MM.1S (cell line): ENCODE results near the gene ABTB2.

ENCODE experiments used
- DNase-seq: peaks from one replicate; pipeline ENCODE4 v3.0.0-alpha.2; 2015
- H2AFZ ChIP-seq: fragments of 300-600 bp; sonication (generic); 2 replicates; pipeline ENCODE4 v1.6.0; 2016; ENCODE audit warnings: antibody characterized with exemption, low read length
- H3F3A ChIP-seq: fragments of 300-600 bp; sonication (generic); 2 replicates; pipeline ENCODE4 v1.6.1; 2016; ENCODE audit warnings: mild to moderate bottlenecking, antibody characterized with exemption, low read length, moderate library complexity, mixed read lengths; ENCODE audit not compliant: insufficient read depth
- H3K27ac ChIP-seq: fragments of 300-600 bp; sonication (generic); 2 replicates; pipeline ENCODE4 v1.5.1; 2016; ENCODE audit warnings: mild to moderate bottlenecking, low read length
- H3K27me3 ChIP-seq: fragments of 300-600 bp; sonication (generic); replicated peaks from 2 replicates; pipeline ENCODE4 v1.6.0; 2016; ENCODE audit warnings: low read length; ENCODE audit not compliant: insufficient read depth
- H3K36me3 ChIP-seq: fragments of 300-600 bp; sonication (generic); replicated peaks from 2 replicates; pipeline ENCODE4 v1.6.1; 2016; ENCODE audit warnings: mild to moderate bottlenecking, low read length, mixed read lengths; ENCODE audit not compliant: insufficient read depth
- H3K4me1 ChIP-seq: fragments of 300-600 bp; sonication (generic); 2 replicates; pipeline ENCODE4 v1.6.1; 2016; ENCODE audit warnings: low read length, mixed read lengths
- H3K4me2 ChIP-seq: fragments of 300-600 bp; sonication (generic); 2 replicates; pipeline ENCODE4 v1.6.0; 2016; ENCODE audit warnings: low read depth, low read length
- H3K4me3 ChIP-seq: fragments of 300-600 bp; sonication (generic); 2 replicates; pipeline ENCODE4 v1.5.1; 2016; ENCODE audit warnings: low read length, mixed read lengths
- H3K79me2 ChIP-seq: fragments of 300-600 bp; sonication (generic); 2 replicates; pipeline ENCODE4 v1.6.1; 2016; ENCODE audit warnings: mixed run types, low read length, mixed read lengths
- H3K9ac ChIP-seq: fragments of 300-600 bp; sonication (generic); 2 replicates; pipeline ENCODE4 v1.6.1; 2016; ENCODE audit warnings: low read length, mixed read lengths
- H3K9me2 ChIP-seq: fragments of 300-600 bp; sonication (generic); replicated peaks from 2 replicates; pipeline ENCODE4 v1.6.1; 2016; ENCODE audit warnings: mild to moderate bottlenecking, low read length, mixed read lengths; ENCODE audit not compliant: insufficient read depth
- H3K9me3 ChIP-seq: fragments of 300-600 bp; sonication (generic); replicated peaks from 2 replicates; pipeline ENCODE4 v1.6.1; 2016; ENCODE audit warnings: mild to moderate bottlenecking, low read length, mixed read lengths; ENCODE audit not compliant: insufficient read depth
- H4K20me1 ChIP-seq: fragments of 300-600 bp; sonication (generic); 2 replicates; pipeline ENCODE4 v1.6.1; 2016; ENCODE audit warnings: mild to moderate bottlenecking, low read length, moderate library complexity, mixed read lengths; ENCODE audit not compliant: insufficient read depth
- EZH2 ChIP-seq: fragments of 300-600 bp; sonication (generic); optimal IDR thresholded peaks from 2 replicates; pipeline ENCODE3; 2017; ENCODE audit warnings: low read depth, mild to moderate bottlenecking, antibody characterized with exemption, low read length, mixed read lengths
- EZH2phosphoT487 ChIP-seq: fragments of 300-600 bp; sonication (generic); IDR thresholded peaks from 2 replicates; pipeline ENCODE4 v1.6.1; 2018; ENCODE audit warnings: antibody characterized with exemption, low read length
- TF ChIP-seq, protein P1 (sequence below): fragments of 300-600 bp; sonication (generic); IDR thresholded peaks from 2 replicates; pipeline ENCODE4 v1.5.1; 2016; ENCODE audit warnings: antibody characterized with exemption, low read length, mixed read lengths

The ABTB2 gene

DNA sequence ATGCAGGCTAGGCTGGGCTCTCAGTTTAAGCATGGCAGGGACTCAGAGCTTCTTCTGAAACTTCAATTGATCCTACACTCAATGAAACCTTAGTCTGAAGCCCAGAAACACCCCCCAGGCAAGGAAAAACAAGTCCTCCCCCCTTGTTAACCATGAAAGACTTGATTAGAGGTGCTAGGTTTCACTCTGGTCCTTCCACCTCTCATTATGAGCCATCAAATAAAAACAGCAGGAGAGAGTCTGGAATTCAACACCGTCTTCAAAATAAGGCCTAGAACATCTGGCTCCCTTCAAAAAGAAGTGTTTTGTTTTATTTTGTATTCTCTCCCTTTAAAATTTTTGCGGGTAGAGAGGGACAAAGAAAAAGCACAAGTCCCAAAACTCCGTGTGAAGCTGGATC lies 156.7 kb downstream of the ABTB2 start:
- Histone ChIP-seq H3F3A (no peaks in the 10 kb centered on the region), H3K9me3 (no peaks in the 10 kb centered on the region), H3K79me2 (no peaks in the 10 kb centered on the region), H3K36me3 (no peaks in the 10 kb centered on the region), H3K4me1 (peaks cover 13% of the 10 kb centered on the region), H3K27ac (no peak overlapping the region), H4K20me1 (no peaks in the 10 kb centered on the region), H3K4me2 (no peak overlapping the region), H3K9ac (no peak overlapping the region), H3K4me3 (no peak overlapping the region), H3K9me2 (no peaks in the 10 kb centered on the region), H2AFZ (no peak overlapping the region), H3K27me3 (no peaks in the 10 kb centered on the region)
- no peak for DNase-seq
- TF ChIP-seq EZH2 (no peak), EZH2phosphoT487 (no peak)
- TF ChIP-seq, protein P1, sequence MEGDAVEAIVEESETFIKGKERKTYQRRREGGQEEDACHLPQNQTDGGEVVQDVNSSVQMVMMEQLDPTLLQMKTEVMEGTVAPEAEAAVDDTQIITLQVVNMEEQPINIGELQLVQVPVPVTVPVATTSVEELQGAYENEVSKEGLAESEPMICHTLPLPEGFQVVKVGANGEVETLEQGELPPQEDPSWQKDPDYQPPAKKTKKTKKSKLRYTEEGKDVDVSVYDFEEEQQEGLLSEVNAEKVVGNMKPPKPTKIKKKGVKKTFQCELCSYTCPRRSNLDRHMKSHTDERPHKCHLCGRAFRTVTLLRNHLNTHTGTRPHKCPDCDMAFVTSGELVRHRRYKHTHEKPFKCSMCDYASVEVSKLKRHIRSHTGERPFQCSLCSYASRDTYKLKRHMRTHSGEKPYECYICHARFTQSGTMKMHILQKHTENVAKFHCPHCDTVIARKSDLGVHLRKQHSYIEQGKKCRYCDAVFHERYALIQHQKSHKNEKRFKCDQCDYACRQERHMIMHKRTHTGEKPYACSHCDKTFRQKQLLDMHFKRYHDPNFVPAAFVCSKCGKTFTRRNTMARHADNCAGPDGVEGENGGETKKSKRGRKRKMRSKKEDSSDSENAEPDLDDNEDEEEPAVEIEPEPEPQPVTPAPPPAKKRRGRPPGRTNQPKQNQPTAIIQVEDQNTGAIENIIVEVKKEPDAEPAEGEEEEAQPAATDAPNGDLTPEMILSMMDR: no peak

GRCh38 chr11:34199525-34199924 lies 158.3 kb downstream of the ABTB2 start:
- H3K27me3 ChIP-seq: no peaks in the 10 kb centered on the region

GRCh38 chr11:34198523-34198922 lies 159.3 kb downstream of the ABTB2 start:
- Histone ChIP-seq H3K4me3 (no peak overlapping the region), H3F3A (no peaks in the 10 kb centered on the region), H3K9ac (no peak overlapping the region), H3K27me3 (no peaks in the 10 kb centered on the region), H4K20me1 (no peaks in the 10 kb centered on the region), H3K4me1 (peaks cover 13% of the 10 kb centered on the region), H3K79me2 (no peaks in the 10 kb centered on the region), H2AFZ (no peak overlapping the region), H3K4me2 (no peak overlapping the region), H3K27ac (no peak overlapping the region), H3K9me3 (no peaks in the 10 kb centered on the region), H3K9me2 (no peaks in the 10 kb centered on the region), H3K36me3 (no peaks in the 10 kb centered on the region)
- peak; percentile 60 for DNase-seq
- TF ChIP-seq, protein P1: no peak
- TF ChIP-seq EZH2phosphoT487 (no peak), EZH2 (no peak)

More at GRCh38 chr11:34199525-34199924, 158.3 kb downstream of the ABTB2 start:
- H3K4me2 ChIP-seq: no peak overlapping the region
- H3K9ac ChIP-seq: no peak overlapping the region
- H2AFZ ChIP-seq: no peak overlapping the region
- no peaks in the 10 kb centered on the region for H3K9me3 ChIP-seq
- no peak overlapping the region for H3K4me3 ChIP-seq
- no peak overlapping the region for H3K27ac ChIP-seq
- peaks cover 13% of the 10 kb centered on the region for H3K4me1 ChIP-seq
- H3K9me2 ChIP-seq: no peaks in the 10 kb centered on the region
- DNase-seq: no peak
- TF ChIP-seq EZH2 (no peak), EZH2phosphoT487 (no peak)
- TF ChIP-seq, protein P1: no peak
- H3K36me3 ChIP-seq: no peaks in the 10 kb centered on the region
- H3K79me2 ChIP-seq: no peaks in the 10 kb centered on the region
- H3F3A ChIP-seq: no peaks in the 10 kb centered on the region
- no peaks in the 10 kb centered on the region for H4K20me1 ChIP-seq
